ENCODE results near the gene CSNK2A2. TPM values are rescaled to one million over a fixed set of nuclear protein-coding genes. Genes with fewer than 3 reads are reported as not detected.
A peak's percentile ranks its signal among the peaks of the same experiment; 100 is the strongest.

Gene CSNK2A2
- total RNA-seq, result 13.9 TPM
- polyA plus RNA-seq, result 30.5 TPM
- long read RNA-seq, donor 1, full-length matches to known transcripts, result 1 of 1 reads
- long read RNA-seq, donor 1, partial matches to known transcripts, result 0 of 1 reads
- long read RNA-seq, donor 1, other reads (novel, unspliced or antisense), result 0 of 1 reads
- long read RNA-seq, donor 2, result 0 reads
- long read RNA-seq, donor 3, partial matches to known transcripts, result 5 of 12 reads
- long read RNA-seq, donor 3, other reads (novel, unspliced or antisense), result 0 of 12 reads
- long read RNA-seq, donor 4, full-length matches to known transcripts, result 3 of 3 reads
- long read RNA-seq, donor 4, partial matches to known transcripts, result 0 of 3 reads
- long read RNA-seq, donor 4, other reads (novel, unspliced or antisense), result 0 of 3 reads
- long read RNA-seq, donor 5, partial matches to known transcripts, result 0 of 5 reads
- long read RNA-seq, donor 5, other reads (novel, unspliced or antisense), result 0 of 5 reads
- long read RNA-seq, donor 6, partial matches to known transcripts, result 0 of 1 reads
- long read RNA-seq, donor 6, other reads (novel, unspliced or antisense), result 0 of 1 reads
- long read RNA-seq, donor 7, partial matches to known transcripts, result 0 of 2 reads
- long read RNA-seq, donor 7, other reads (novel, unspliced or antisense), result 0 of 2 reads
- long read RNA-seq, donor 8, partial matches to known transcripts, result 0 of 3 reads
- long read RNA-seq, donor 8, other reads (novel, unspliced or antisense), result 0 of 3 reads
- long read RNA-seq, donor 9, partial matches to known transcripts, result 0 of 3 reads
- long read RNA-seq, donor 9, other reads (novel, unspliced or antisense), result 0 of 3 reads
- long read RNA-seq, donor 10, transcript CSNK2A2-204 (5 exons, 547 nt), result major isoform, 5 of 6 reads
- long read RNA-seq, donor 10, partial matches to known transcripts, result 0 of 6 reads
- long read RNA-seq, donor 10, other reads (novel, unspliced or antisense), result 0 of 6 reads

- peak in 8 of 9 donors; percentile 25 to 82 (median 56) for DNase-seq (ENCODE audit: low read depth in 6 of 9, low spot score in 9 of 9)
Measured at GRCh38 chr16:58198022-58198683, at the start of gene CSNK2A2. TSS of gene CSNK2A2 (minus strand) at chr16:58198106. CDS start at chr16:58197736, 370 bp downstream.

GRCh38 chr16:58243528-58244004, 45.7 kb upstream of the CSNK2A2 start:
- H3K27ac ChIP-seq (ENCODE audit: low read depth in 1 of 2, low read length in 1 of 2), result no peak overlapping the region
- DNase-seq (ENCODE audit: low read depth in 6 of 9, low spot score in 9 of 9), result peak in 1 of 9 donors; percentile 16
- WGBS, result 78% methylated on average over 8 of the region's 8 CpGs

More at GRCh38 chr16:58198022-58198683, at the start of gene CSNK2A2:
- H3K36me3 ChIP-seq (ENCODE audit: control insufficient read depth in 2 of 2, insufficient read depth in 2 of 2, low read length in 1 of 2), result peaks cover 4 to 29% of the 10 kb centered on the region in 2 donors
- peak within 1 kb of the TSS; percentile 65 to 93 for H3K4me3 ChIP-seq (ENCODE audit: low read length in 2 of 2)
- WGBS, result 4% methylated on average over 51 of the region's 52 CpGs
- H3K4me1 ChIP-seq (ENCODE audit: control insufficient read depth in 2 of 2, insufficient read depth in 2 of 2, low read length in 2 of 2), result peaks cover 9 to 14% of the 10 kb centered on the region in 2 donors
- H3K27ac ChIP-seq (ENCODE audit: low read depth in 1 of 2, low read length in 1 of 2), result peak within 1 kb of the TSS in 1 of 2 donors; percentile 64
- H3K27me3 ChIP-seq (ENCODE audit: control insufficient read depth in 2 of 2, insufficient read depth in 1 of 2, low read length in 1 of 2), result peaks cover 0 to 10% of the 10 kb centered on the region in 2 donors
- no peaks in the 10 kb centered on the region for H3K9me3 ChIP-seq (ENCODE audit: control insufficient read depth in 2 of 2, insufficient read depth in 1 of 2, low read length in 1 of 2)

GRCh38 chr16:58236831-58237230, 38.9 kb upstream of the CSNK2A2 start:
- peaks cover 0 to 9% of the 10 kb centered on the region in 2 donors for H3K4me1 ChIP-seq (ENCODE audit: control insufficient read depth in 2 of 2, insufficient read depth in 2 of 2, low read length in 2 of 2)
- H3K4me3 ChIP-seq (ENCODE audit: low read length in 2 of 2), result no peak overlapping the region
- no peak for DNase-seq (ENCODE audit: low read depth in 6 of 9, low spot score in 9 of 9)
- peaks cover 4 to 32% of the 10 kb centered on the region in 2 donors for H3K27me3 ChIP-seq (ENCODE audit: control insufficient read depth in 2 of 2, insufficient read depth in 1 of 2, low read length in 1 of 2)
- no peak overlapping the region for H3K27ac ChIP-seq (ENCODE audit: low read depth in 1 of 2, low read length in 1 of 2)
- no peaks in the 10 kb centered on the region for H3K9me3 ChIP-seq (ENCODE audit: control insufficient read depth in 2 of 2, insufficient read depth in 1 of 2, low read length in 1 of 2)
- no peaks in the 10 kb centered on the region for H3K36me3 ChIP-seq (ENCODE audit: control insufficient read depth in 2 of 2, insufficient read depth in 2 of 2, low read length in 1 of 2)
- 19% methylated on average over 5 of the region's 5 CpGs for WGBS

More at GRCh38 chr16:58243528-58244004, 45.7 kb upstream of the CSNK2A2 start:
- no peaks in the 10 kb centered on the region for H3K36me3 ChIP-seq (ENCODE audit: control insufficient read depth in 2 of 2, insufficient read depth in 2 of 2, low read length in 1 of 2)
- peaks cover 0 to 14% of the 10 kb centered on the region in 2 donors for H3K27me3 ChIP-seq (ENCODE audit: control insufficient read depth in 2 of 2, insufficient read depth in 1 of 2, low read length in 1 of 2)
- no peaks in the 10 kb centered on the region for H3K9me3 ChIP-seq (ENCODE audit: control insufficient read depth in 2 of 2, insufficient read depth in 1 of 2, low read length in 1 of 2)
- no peak overlapping the region for H3K4me3 ChIP-seq (ENCODE audit: low read length in 2 of 2)
- no peaks in the 10 kb centered on the region for H3K4me1 ChIP-seq (ENCODE audit: control insufficient read depth in 2 of 2, insufficient read depth in 2 of 2, low read length in 2 of 2)

- peaks cover 0 to 9% of the 10 kb centered on the region in 2 donors for H3K4me1 ChIP-seq (ENCODE audit: control insufficient read depth in 2 of 2, insufficient read depth in 2 of 2, low read length in 2 of 2)
- DNase-seq (ENCODE audit: low read depth in 6 of 9, low spot score in 9 of 9), result peak; percentile 36 to 86 (median 66)
- peak overlapping the region; percentile 34 for H3K4me3 ChIP-seq (ENCODE audit: low read length in 2 of 2)
- WGBS, result 1% methylated on average over 13 of the region's 13 CpGs
- peaks cover 4 to 31% of the 10 kb centered on the region in 2 donors for H3K27me3 ChIP-seq (ENCODE audit: control insufficient read depth in 2 of 2, insufficient read depth in 1 of 2, low read length in 1 of 2)
- H3K27ac ChIP-seq (ENCODE audit: low read depth in 1 of 2, low read length in 1 of 2), result no peak overlapping the region
- H3K9me3 ChIP-seq (ENCODE audit: control insufficient read depth in 2 of 2, insufficient read depth in 1 of 2, low read length in 1 of 2), result no peaks in the 10 kb centered on the region
- H3K36me3 ChIP-seq (ENCODE audit: control insufficient read depth in 2 of 2, insufficient read depth in 2 of 2, low read length in 1 of 2), result no peaks in the 10 kb centered on the region
Measured at GRCh38 chr16:58236231-58236690, 38.4 kb upstream of the CSNK2A2 start.

GRCh38 chr16:58235663-58236062, 37.8 kb upstream of the CSNK2A2 start:
- 49% methylated on average over 3 of the region's 3 CpGs for WGBS
- no peak for DNase-seq (ENCODE audit: low read depth in 6 of 9, low spot score in 9 of 9)
- H3K36me3 ChIP-seq (ENCODE audit: control insufficient read depth in 2 of 2, insufficient read depth in 2 of 2, low read length in 1 of 2), result no peaks in the 10 kb centered on the region
- H3K4me1 ChIP-seq (ENCODE audit: control insufficient read depth in 2 of 2, insufficient read depth in 2 of 2, low read length in 2 of 2), result peaks cover 0 to 9% of the 10 kb centered on the region in 2 donors
- H3K27ac ChIP-seq (ENCODE audit: low read depth in 1 of 2, low read length in 1 of 2), result no peak overlapping the region
- no peak overlapping the region for H3K4me3 ChIP-seq (ENCODE audit: low read length in 2 of 2)
- H3K9me3 ChIP-seq (ENCODE audit: control insufficient read depth in 2 of 2, insufficient read depth in 1 of 2, low read length in 1 of 2), result no peaks in the 10 kb centered on the region
- H3K27me3 ChIP-seq (ENCODE audit: control insufficient read depth in 2 of 2, insufficient read depth in 1 of 2, low read length in 1 of 2), result peaks cover 4 to 28% of the 10 kb centered on the region in 2 donors

GRCh38 chr16:58234831-58235595, 37.1 kb upstream of the CSNK2A2 start:
- no peak overlapping the region for H3K27ac ChIP-seq (ENCODE audit: low read depth in 1 of 2, low read length in 1 of 2)
- peaks cover 4 to 32% of the 10 kb centered on the region in 2 donors for H3K27me3 ChIP-seq (ENCODE audit: control insufficient read depth in 2 of 2, insufficient read depth in 1 of 2, low read length in 1 of 2)
- H3K4me1 ChIP-seq (ENCODE audit: control insufficient read depth in 2 of 2, insufficient read depth in 2 of 2, low read length in 2 of 2), result peaks cover 0 to 9% of the 10 kb centered on the region in 2 donors
- H3K9me3 ChIP-seq (ENCODE audit: control insufficient read depth in 2 of 2, insufficient read depth in 1 of 2, low read length in 1 of 2), result no peaks in the 10 kb centered on the region
- WGBS, result 84% methylated on average over 10 of the region's 10 CpGs
- no peak overlapping the region for H3K4me3 ChIP-seq (ENCODE audit: low read length in 2 of 2)
- no peak for DNase-seq (ENCODE audit: low read depth in 6 of 9, low spot score in 9 of 9)
- H3K36me3 ChIP-seq (ENCODE audit: control insufficient read depth in 2 of 2, insufficient read depth in 2 of 2, low read length in 1 of 2), result no peaks in the 10 kb centered on the region

GRCh38 chr16:58230259-58230658, 32.4 kb upstream of the CSNK2A2 start:
- H3K27me3 ChIP-seq (ENCODE audit: control insufficient read depth in 2 of 2, insufficient read depth in 1 of 2, low read length in 1 of 2), result peaks cover 4 to 20% of the 10 kb centered on the region in 2 donors
- no peaks in the 10 kb centered on the region for H3K4me1 ChIP-seq (ENCODE audit: control insufficient read depth in 2 of 2, insufficient read depth in 2 of 2, low read length in 2 of 2)
- 95% methylated on average over 8 of the region's 8 CpGs for WGBS
- H3K9me3 ChIP-seq (ENCODE audit: control insufficient read depth in 2 of 2, insufficient read depth in 1 of 2, low read length in 1 of 2), result no peaks in the 10 kb centered on the region
- no peaks in the 10 kb centered on the region for H3K36me3 ChIP-seq (ENCODE audit: control insufficient read depth in 2 of 2, insufficient read depth in 2 of 2, low read length in 1 of 2)
- no peak for DNase-seq (ENCODE audit: low read depth in 6 of 9, low spot score in 9 of 9)
- no peak overlapping the region for H3K4me3 ChIP-seq (ENCODE audit: low read length in 2 of 2)
- H3K27ac ChIP-seq (ENCODE audit: low read depth in 1 of 2, low read length in 1 of 2), result no peak overlapping the region

GRCh38 chr16:58226790-58227189, 28.9 kb upstream of the CSNK2A2 start:
- H3K4me1 ChIP-seq (ENCODE audit: control insufficient read depth in 2 of 2, insufficient read depth in 2 of 2, low read length in 2 of 2), result no peaks in the 10 kb centered on the region
- no peak overlapping the region for H3K4me3 ChIP-seq (ENCODE audit: low read length in 2 of 2)
- no peaks in the 10 kb centered on the region for H3K36me3 ChIP-seq (ENCODE audit: control insufficient read depth in 2 of 2, insufficient read depth in 2 of 2, low read length in 1 of 2)
- H3K9me3 ChIP-seq (ENCODE audit: control insufficient read depth in 2 of 2, insufficient read depth in 1 of 2, low read length in 1 of 2), result no peaks in the 10 kb centered on the region
- H3K27me3 ChIP-seq (ENCODE audit: control insufficient read depth in 2 of 2, insufficient read depth in 1 of 2, low read length in 1 of 2), result peaks cover 0 to 8% of the 10 kb centered on the region in 2 donors
- WGBS, result 96% methylated on average over 3 of the region's 3 CpGs
- DNase-seq (ENCODE audit: low read depth in 6 of 9, low spot score in 9 of 9), result no peak
- H3K27ac ChIP-seq (ENCODE audit: low read depth in 1 of 2, low read length in 1 of 2), result no peak overlapping the region
